Smooth muscle cell of trachea (primary cell): ENCODE data around the gene DNPEP. TPM values are rescaled to one million over a fixed set of nuclear protein-coding genes. Genes with fewer than 3 reads are reported as not detected.

Experiments used
- total RNA-seq: library from RNA; depleted of rRNA; stranded (reverse); fragments of >200 nt; gene quantifications from 2 replicates; pipeline ENCODE4 v1.2.1, GENCODE V29; 2014

The DNPEP gene
- total RNA-seq = 90.3 and 157 TPM in 2 replicates

DNA sequence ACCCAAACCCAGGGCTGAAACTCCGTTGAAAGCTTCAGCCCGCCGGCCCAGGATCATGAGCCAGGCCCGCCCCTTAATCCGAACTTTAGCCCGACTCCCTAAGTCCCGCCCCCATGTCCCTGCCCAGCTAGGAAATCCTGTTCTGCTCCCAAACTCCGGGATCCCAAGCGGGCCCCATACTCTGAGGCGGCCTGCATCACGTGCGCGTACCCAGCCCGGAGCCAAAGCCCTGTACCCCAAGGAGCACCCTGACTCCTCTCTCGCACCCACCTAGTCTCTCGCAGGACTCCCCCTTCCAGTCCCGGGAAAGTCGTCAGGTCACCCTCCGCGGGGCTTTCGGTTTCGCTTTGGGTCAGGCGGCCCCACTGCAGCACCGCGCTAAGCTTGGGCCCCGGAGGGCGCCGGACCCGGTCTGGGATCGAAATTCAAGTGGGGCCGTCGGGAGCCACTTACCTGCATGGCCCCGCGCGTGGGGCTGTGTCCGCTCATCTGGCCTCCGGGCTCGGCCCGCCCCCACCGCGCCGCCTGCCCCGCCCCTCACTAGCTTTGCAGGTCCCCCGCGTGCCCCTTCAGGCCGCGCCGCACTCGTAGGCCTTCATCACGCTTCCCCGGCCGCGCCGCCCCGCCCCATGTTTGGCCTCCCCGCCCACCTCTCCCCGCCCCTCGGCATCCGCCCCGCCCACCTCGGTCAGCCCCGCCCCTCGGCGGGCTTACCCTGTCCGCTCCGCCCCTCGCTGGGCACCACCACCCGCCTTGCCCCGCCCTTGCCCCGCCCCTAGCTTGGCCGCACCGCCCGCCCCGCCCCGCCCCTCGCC is at the start of gene DNPEP:
DNPEP (minus strand) TSS at position 607 of the 815 bp plus-strand sequence; CDS start at position 489, 118 bp downstream.

GRCh38 chr2:219434718-219435525 is 47.2 kb upstream of the DNPEP start, which contains the start of gene SPEG:
SPEG (plus strand) TSS chr2:219434843; CDS start chr2:219434978, 135 bp downstream.

GRCh38 chr2:219418155-219419011 is 30.7 kb upstream of the DNPEP start, which contains the start of gene DES:
DES (plus strand) TSS chr2:219418377; CDS start chr2:219418463, 86 bp downstream.

GRCh38 chr2:219332542-219332941 is 55.2 kb downstream of the DNPEP start, which contains the start of gene RESP18:
RESP18 (minus strand) TSS chr2:219332744.

Other genes starting within 250 kb of the DNPEP start
- gene NHEJ1, start 227.1 kb downstream of the DNPEP start, total RNA-seq = 21.1 and 28.3 TPM in 2 replicates
- 1.2 and 2.0 TPM in 2 replicates for gene SLC23A3, start 217.9 kb downstream of the DNPEP start, total RNA-seq
- gene CNPPD1, start 211.0 kb downstream of the DNPEP start, total RNA-seq = 22.5 and 35.6 TPM in 2 replicates
- gene RETREG2, start 209.6 kb downstream of the DNPEP start, total RNA-seq = 82.5 and 128 TPM in 2 replicates
- 24.5 and 25.9 TPM in 2 replicates for gene ZFAND2B, start 181.1 kb downstream of the DNPEP start, total RNA-seq
- gene ABCB6, start 169.0 kb downstream of the DNPEP start, total RNA-seq = 35.3 and 57.1 TPM in 2 replicates
- gene ATG9A, start 158.3 kb downstream of the DNPEP start, total RNA-seq = 34.9 and 49.1 TPM in 2 replicates
- 25.3 and 30.3 TPM in 2 replicates for gene ANKZF1, start 158.1 kb downstream of the DNPEP start, total RNA-seq
- 27.6 and 33.6 TPM in 2 replicates for gene GLB1L, start 142.5 kb downstream of the DNPEP start, total RNA-seq
- gene STK16, start 142.4 kb downstream of the DNPEP start, total RNA-seq = 33.9 and 51.2 TPM in 2 replicates
- 0.17 TPM in 1 of 2 replicates, not detected in the other for gene TUBA4B, start 134.7 kb downstream of the DNPEP start, total RNA-seq
- gene TUBA4A, start 134.0 kb downstream of the DNPEP start, total RNA-seq = 50.2 and 55.1 TPM in 2 replicates
- 49.0 and 136 TPM in 2 replicates for gene DNAJB2, start 108.5 kb downstream of the DNPEP start, total RNA-seq
- gene PTPRN, start 78.5 kb downstream of the DNPEP start, total RNA-seq = 3.6 and 23.8 TPM in 2 replicates
- not detected in 2 replicates for gene RESP18, start 55.2 kb downstream of the DNPEP start, total RNA-seq
- gene DES, start 30.5 kb upstream of the DNPEP start, total RNA-seq = 1.6 and 6.3 TPM in 2 replicates
- gene SPEG, start 46.9 kb upstream of the DNPEP start, total RNA-seq = 11.3 and 21.7 TPM in 2 replicates
- gene GMPPA, start 111.0 kb upstream of the DNPEP start, total RNA-seq = 56.4 and 62.4 TPM in 2 replicates
- 0.15 and 0.50 TPM in 2 replicates for gene ASIC4, start 126.6 kb upstream of the DNPEP start, total RNA-seq
- 94.8 and 168 TPM in 2 replicates for gene CHPF, start 155.9 kb upstream of the DNPEP start, total RNA-seq
- gene TMEM198, start 156.1 kb upstream of the DNPEP start, total RNA-seq = 0.73 and 2.3 TPM in 2 replicates
- 41.0 and 69.1 TPM in 2 replicates for gene OBSL1, start 183.6 kb upstream of the DNPEP start, total RNA-seq
- 0.29 and 0.33 TPM in 2 replicates for gene INHA, start 184.4 kb upstream of the DNPEP start, total RNA-seq
- 17.2 and 22.8 TPM in 2 replicates for gene STK11IP, start 209.9 kb upstream of the DNPEP start, total RNA-seq
- gene SLC4A3, start 239.7 kb upstream of the DNPEP start, total RNA-seq = 1.2 and 4.1 TPM in 2 replicates